ENCODE data around the gene ZMYND8.
"Not testable (repeated sequence)": the region's sequence is repeated elsewhere in the genome, so short reads cannot be mapped to it uniquely, and the experiment has no call there.

The ZMYND8 gene

DNA sequence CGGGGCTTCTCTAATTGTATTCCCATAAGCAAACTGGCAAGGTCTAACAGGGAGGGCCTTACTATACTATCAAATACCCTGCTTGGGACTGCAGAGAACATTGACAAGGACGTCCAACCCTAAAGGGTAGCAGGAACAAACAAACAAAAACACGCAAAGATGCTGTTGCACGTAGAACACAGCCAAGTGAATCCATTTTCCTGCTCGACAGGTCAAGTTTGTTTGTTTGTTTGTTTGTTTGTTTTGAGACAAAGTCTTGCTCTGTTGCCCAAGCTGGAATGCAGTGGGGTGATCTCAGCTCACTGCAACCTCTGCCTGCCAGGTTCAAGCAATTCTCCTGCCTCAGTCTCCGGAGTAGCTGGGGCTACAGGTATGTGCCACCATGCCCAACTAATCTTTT, 91.3 kb downstream of the ZMYND8 start:
- no peak for DNase-seq (ENCODE audit: low read depth)

GRCh38 chr20:47264137-47264769, 92.2 kb downstream of the ZMYND8 start:
- DNase-seq (ENCODE audit: low read depth) = peak; percentile 39

GRCh38 chr20:47263465-47264084, 92.9 kb downstream of the ZMYND8 start:
- DNase-seq (ENCODE audit: low read depth) = no peak

DNA sequence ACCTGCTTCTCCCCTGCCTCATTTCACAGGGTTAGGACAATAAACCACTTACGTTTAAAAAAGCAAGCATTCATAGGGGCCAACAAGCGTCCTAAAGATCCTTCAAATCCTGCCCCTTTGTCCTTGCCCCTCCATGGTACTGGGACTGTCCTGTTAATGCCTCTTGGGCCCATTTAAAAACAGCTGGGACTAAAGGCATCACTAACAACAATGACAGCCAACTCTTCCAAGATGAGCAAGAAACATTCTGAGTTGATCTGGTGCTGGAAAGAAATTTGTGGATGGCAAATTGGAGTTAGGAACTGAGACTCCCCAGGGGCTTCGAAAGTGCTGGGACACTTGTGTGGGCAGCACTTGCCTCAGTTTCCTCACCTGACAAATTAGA, 93.4 kb downstream of the ZMYND8 start:
- no peak for DNase-seq (ENCODE audit: low read depth)

DNA sequence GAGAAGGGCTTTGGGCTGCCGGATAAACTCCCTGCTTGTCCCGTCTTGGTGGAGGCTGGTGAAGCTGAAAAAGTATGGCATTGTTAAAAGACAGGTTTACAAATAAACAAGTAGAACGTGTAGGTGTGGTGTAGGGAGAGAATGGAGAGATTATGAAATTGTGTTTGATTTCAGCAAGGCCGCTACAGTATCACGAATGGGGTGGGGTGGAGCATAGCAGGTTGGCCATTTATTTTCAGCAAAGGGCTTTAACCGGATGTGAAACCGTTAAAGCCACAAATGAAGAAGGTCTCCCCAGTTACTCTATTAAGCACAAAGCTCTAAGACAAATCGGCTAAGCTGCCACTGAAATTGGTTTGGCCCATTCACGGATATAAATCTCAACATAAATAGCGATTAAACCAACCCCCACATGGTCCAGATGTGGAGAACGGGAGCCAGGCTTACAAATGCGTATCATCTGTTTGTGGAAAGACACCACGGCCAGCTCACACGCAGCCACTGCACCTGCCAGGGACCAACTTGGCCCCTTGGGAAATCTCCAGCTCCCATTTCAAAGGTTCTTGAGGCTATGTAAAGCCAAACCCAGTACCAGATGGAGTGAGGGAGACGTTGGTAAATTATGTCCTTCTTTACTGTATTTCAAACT, 94.0 kb downstream of the ZMYND8 start:
- no peak for DNase-seq (ENCODE audit: low read depth)

- DNase-seq (ENCODE audit: low read depth) = no peak
These were observed 94.5 kb downstream of the ZMYND8 start for GRCh38 chr20:47262008-47262364.

DNA sequence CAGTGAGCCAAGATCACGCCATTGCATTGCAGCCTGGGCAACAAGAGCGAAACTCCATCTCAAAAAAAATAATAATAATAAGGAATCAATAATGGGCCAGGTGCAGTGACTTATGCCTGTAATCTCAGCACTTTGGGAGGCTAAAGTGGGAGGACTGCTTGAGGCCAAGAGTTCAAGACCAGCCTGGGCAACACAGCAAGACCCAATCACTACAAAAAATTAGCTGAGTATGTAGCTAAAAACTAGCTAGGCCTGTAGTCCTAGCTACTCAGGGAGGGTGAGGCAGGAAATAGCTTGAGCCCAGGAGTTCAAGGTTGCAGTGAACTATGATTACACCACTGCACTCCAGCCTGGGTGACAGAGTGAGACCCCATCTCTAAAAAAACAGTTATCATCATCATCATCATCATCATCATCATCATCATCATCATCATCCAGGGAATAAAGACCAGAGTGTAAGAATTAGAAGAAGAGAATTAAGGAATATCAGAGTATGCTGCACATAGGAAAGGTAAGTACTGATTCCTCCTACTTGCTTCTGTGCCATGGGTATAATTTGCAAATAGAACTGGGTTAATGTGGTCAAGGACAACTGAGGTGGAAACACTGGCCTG, 95.2 kb downstream of the ZMYND8 start:
- not testable (repeated sequence) for DNase-seq (ENCODE audit: low read depth)

DNA sequence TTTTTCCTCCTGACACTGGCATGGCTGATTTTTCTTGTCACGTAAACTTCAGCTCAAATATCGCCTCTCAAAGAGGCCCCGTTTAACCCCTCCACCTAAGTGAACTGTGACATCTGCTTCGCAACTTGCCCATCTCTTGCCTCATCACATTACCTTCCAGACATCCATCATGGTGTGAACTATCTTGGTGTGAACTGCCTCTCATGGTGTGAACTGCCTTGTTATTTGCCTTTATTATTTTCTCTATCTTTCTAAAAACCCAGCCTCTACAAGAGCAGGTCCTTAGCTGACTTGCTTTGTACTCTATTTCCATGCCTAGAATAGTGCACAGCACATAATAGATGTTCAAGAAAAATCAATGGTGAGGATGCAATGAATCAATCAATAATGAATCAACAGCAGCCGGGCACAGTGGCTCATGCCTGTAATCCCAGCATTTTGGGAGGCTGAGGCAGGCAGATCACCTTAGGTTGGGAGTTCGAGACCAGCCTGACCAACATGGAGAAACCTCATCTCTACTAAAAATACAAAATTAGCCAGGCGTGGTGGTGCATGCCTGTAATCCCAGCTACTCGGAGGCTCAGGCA, 95.9 kb downstream of the ZMYND8 start:
- not testable (repeated sequence) for DNase-seq (ENCODE audit: low read depth)

DNA sequence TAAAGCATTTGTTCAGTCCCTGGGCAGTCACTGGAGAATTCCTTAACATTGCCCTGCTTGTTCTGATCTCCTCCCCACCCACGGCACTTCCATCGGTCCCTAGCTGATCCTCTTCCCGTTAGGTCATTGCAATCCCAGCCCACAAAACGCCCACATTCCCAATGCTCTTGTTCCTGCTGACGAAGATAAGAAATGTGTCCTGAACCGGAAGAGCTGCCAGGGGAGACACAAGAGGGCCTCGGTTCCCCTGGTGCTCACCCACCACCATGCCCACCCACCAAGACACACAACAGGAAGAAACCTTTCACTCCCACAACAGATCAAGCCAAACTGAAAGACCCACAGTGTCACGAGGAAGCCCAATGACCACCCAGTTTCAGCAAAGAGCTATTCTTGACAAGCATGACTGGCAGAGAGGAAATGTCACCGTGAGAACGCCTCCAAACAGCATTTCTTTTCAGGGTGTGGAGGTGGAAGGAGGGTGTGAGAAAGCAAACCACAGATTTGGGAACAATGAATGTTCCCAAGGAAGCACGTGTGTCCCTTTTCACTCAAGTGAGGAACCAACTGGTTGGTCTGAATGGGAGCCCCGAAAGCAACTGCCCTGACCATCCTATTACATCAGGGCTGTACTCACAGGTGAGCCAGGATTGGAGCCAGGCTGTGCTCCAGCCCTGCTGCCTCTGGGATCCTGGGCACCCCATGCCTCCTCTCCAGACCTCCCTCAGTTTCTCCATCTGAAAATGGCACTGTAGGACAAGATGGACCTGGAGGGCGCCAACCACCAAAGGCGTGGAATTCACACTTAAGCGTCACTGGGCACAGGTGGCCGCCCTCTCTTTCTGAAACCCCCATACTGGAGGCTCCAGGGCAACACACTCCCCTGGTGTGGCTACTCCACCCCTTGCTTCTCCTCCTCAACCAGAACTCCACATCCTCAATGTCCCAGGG, 97.5 kb downstream of the ZMYND8 start:
- no peak for DNase-seq (ENCODE audit: low read depth)

GRCh38 chr20:47257771-47258170, 98.7 kb downstream of the ZMYND8 start:
- no peak for DNase-seq (ENCODE audit: low read depth)

DNA sequence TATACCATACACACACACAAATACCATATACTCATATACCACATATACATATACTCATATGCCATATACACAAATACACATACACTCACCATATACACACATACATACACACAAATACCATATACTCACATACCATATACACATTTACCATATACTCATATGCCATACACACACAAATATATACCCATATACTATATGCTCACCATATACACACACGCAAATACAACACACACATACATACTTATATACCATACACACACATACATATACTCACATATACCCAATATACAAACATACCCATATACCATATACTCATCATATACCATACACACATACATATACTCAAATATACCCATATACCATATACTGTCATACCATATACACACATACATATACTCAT, 99.2 kb downstream of the ZMYND8 start:
- DNase-seq (ENCODE audit: low read depth) = no peak

- DNase-seq (ENCODE audit: low read depth) = no peak
These were observed 99.7 kb downstream of the ZMYND8 start for GRCh38 chr20:47256668-47257236.

DNA sequence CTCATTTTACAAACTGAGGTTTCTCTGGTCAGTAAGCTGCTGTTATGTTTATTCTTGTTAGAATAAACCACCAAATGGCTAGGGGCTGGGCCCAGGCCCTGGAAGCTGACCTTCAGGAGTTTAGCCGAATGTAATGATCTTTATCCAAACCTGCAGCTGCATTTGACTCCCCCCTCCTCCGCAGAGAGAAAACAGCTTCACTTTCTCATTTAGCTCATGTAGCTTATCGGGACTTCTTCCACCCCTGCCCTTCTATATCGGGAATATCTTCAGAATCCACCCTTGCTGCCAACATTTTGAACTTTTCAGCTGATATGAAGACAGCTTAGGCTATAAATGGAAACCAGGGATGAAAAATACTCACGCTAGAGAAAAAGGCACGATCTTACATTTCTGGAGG, 102.6 kb downstream of the ZMYND8 start:
- no peak for DNase-seq (ENCODE audit: low read depth)

GRCh38 chr20:47252879-47253307, 103.6 kb downstream of the ZMYND8 start:
- DNase-seq (ENCODE audit: low read depth) = no peak

GRCh38 chr20:47251154-47252020, 105.1 kb downstream of the ZMYND8 start:
- no peak for DNase-seq (ENCODE audit: low read depth)

DNA sequence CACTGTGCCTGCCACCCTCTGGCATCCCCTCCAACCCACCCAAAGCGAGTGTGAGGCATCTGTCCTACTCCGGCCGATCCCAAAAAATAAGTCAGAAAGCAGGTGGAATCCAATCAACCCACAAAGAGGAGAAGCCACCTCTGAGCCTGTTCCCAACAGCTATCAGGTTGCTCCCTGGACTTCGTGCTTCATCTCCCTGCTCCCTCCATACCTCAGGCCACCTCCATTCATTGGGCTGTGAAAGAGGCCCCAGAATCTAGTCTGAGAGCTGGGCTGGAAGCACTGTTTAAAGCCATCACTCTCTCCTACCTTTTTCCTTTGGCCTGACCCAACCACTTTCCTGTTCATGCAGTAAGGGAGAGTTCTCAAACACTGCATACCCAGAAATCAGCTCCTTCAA, 106.1 kb downstream of the ZMYND8 start:
- DNase-seq (ENCODE audit: low read depth) = no peak

DNA sequence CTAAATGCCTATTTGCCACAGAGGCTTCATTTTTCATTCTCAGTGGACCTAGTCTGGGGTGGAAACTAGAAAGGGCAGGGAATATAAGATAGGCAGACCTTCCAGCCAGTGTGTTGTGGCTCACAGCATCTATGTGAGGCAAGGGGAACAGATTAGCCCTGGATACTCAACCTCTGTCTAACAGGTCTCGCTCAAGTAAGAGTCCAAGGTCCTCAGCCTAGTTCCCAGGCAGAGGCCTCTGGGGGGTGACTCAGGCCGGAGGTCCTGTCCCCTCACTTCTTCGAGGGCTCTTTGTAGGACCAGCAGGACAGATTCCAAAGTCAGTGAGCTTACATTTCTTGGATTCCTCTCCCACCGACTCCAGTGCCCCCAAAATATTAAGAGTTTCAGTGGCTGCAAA, 106.6 kb downstream of the ZMYND8 start:
- no peak for DNase-seq (ENCODE audit: low read depth)

DNA sequence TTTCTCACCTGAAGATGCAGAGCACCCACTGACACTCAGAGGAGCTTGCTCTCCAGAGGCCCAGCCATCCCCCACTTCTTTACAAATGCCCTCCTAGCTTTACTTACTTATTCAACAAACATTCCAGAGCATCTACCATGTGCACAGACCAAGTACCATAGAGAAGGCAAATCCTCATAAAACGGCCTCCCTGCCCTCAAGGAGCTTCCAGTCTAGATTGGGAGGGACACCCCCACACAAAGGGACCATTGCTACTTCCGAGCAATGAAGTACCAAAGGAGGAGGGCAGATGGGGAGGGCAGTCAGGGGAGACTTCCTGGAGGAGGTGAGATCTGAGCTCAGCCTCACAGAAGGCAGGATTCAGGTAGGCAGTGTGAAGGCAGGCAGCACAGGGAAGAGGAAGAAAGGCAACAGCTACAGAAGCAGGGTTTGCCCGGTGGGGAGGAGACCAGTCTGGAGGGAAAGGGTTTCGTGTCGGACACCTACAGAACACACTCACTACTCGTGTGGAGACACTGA, 108.0 kb downstream of the ZMYND8 start:
- no peak for DNase-seq (ENCODE audit: low read depth)

GRCh38 chr20:47247972-47248371, 108.5 kb downstream of the ZMYND8 start:
- DNase-seq (ENCODE audit: low read depth) = no peak

Data from GM04503 (cell line).